Prostate gland (tissue), 2 donors: ENCODE results near the gene FFAR1. TPM values are rescaled to one million over a fixed set of nuclear protein-coding genes. Genes with fewer than 3 reads are reported as not detected.
"Not testable (repeated sequence)": the region's sequence is repeated elsewhere in the genome, so short reads cannot be mapped to it uniquely, and the experiment has no call there.

Source experiments
- DNase-seq: peaks from one replicate; pipeline ENCODE4 v3.0.0-alpha.2; 2019; ENCODE audit warnings: low spot score
- H3K27ac ChIP-seq, 2 donors: fragments of 200-600 bp; sonication (generic); 2 replicates each; pipeline ENCODE4 v1.5.1; 2017 to 2019
- H3K27me3 ChIP-seq: fragments of 200-600 bp; sonication (generic); replicated peaks from 2 replicates; pipeline ENCODE4 v1.5.1; 2019; ENCODE audit not compliant: insufficient read depth
- H3K36me3 ChIP-seq, 2 donors: fragments of 200-600 bp; sonication (generic); 1 replicate in 1 of 2; 2 replicates in 1 of 2; pipeline versions ENCODE4 v1.5.1 to v1.8.1; 2017 to 2019
- H3K4me1 ChIP-seq: fragments of 200-600 bp; sonication (generic); replicated peaks from 2 replicates; pipeline ENCODE4 v1.5.1; 2019
- H3K4me3 ChIP-seq, 2 donors: fragments of 200-600 bp; sonication (generic); 2 replicates each; pipeline ENCODE4 v1.5.1; 2017 to 2019
- H3K9me3 ChIP-seq: fragments of 200-600 bp; sonication (generic); 2 replicates; pipeline ENCODE4 v1.5.1; 2017
- CTCF ChIP-seq, 4 experiments: fragments of 200-600 bp in 2 of 4; fragments of 450-650 bp in 2 of 4; sonication (generic) in 2 of 4; IDR thresholded peaks; 1 replicate in 3 of 4; 2 replicates in 1 of 4; pipeline ENCODE4 v1.5.1; 2016 to 2019; ENCODE audit warnings: antibody characterized with exemption in 4 of 4, mild to moderate bottlenecking in 2 of 4, moderate library complexity in 2 of 4
- POLR2A ChIP-seq: fragments of 450-650 bp; IDR thresholded peaks from one replicate; pipeline ENCODE4 v1.6.1; 2016; ENCODE audit warnings: antibody characterized with exemption, mild to moderate bottlenecking
- POLR2AphosphoS5 ChIP-seq: sonication (generic); formaldehyde crosslinking; IDR thresholded peaks from one replicate; pipeline ENCODE4 v1.6.1; 2017; ENCODE audit warnings: antibody characterized with exemption
- WGBS: methylation state at CpG from one replicate; pipeline ENCODE4 v1.1.5; 2018; 5-methylcytosine and 5-hydroxymethylcytosine counted together
- intact Hi-C: fragments of 100-400 bp; cut with DNase I; formaldehyde crosslinking; loops from one replicate; pipeline ENCODE4 v1.14.2; 2022
- total RNA-seq, 2 donors: library from RNA; depleted of rRNA; stranded (reverse); fragments of >200 nt; gene quantifications; one replicate each; pipeline ENCODE4 v1.1.0, GENCODE V29; 2016

FFAR1 gene
- total RNA-seq, 2 donors from 2014 or later = 0.28 TPM; not detected in 1

DNA sequence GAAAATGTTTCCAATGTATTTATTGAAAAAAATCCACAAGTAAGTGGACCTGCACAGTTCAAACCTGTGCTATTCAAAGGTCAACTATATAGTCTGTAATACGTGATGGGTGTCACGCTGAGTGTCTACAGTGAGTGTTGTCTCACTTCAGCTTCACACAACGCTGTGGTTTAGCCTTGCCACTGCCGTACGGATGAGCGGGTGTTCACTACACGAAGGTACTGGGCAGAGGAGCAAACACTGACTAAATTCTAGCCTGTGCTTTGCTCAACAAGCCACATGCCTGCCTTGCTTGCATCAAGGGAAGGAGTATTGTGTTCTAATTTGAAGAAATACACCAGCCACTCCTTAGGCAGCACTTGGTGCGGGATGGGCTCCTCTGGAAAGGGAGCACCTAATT is 7.2 kb downstream of the FFAR1 start:
- no peak overlapping the region for H3K27ac ChIP-seq
- TF ChIP-seq CTCF (IDR thresholded peaks at IDR 0.05) (no peak), POLR2AphosphoS5 (no peak), POLR2A (no peak)
- WGBS = 78% methylated on average over 8 of the region's 8 CpGs
- no peaks in the 10 kb centered on the region for H3K4me1 ChIP-seq
- H3K27me3 ChIP-seq = no peaks in the 10 kb centered on the region
- H3K36me3 ChIP-seq = no peaks in the 10 kb centered on the region
- intact Hi-C loops = loop anchor here (5.0 to 10.0 kb wide), 2 partner anchors 142 to 360 kb away; partner anchors contain the start of gene KMT2B
- H3K9me3 ChIP-seq = no peaks in the 10 kb centered on the region
- DNase-seq = no peak
- no peak overlapping the region for H3K4me3 ChIP-seq

DNA sequence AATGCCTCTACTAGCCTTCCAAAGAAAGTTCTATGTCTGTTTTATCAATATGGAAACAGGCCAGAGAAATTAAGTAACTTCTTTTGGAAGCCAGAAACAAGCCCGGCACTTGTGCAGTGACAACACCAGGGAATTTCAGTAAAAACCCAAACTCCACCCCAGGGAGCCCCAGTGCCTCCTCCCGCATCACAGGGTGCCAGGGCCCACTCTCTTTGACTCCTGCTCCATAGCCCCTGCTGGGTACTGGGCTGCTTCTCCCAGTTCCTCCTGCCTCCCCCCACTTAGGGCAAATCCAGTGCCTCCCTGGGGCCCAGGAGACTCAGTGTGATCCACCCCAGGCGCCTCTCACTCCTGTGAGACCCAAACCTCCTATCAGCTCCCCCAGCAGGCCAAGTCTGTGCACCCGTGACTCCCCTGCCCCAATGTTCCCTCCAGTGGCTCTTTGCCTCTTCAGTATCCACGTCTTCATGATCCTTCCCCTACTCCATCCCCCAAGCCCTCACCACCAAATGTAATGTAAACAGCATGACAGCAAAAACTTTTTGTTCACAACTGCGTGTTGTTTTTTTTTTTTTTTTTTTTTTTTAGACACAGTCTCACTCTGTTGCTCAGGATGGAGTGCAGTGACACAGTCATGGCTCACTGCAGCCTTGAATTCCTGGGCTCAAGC is 8.2 kb downstream of the FFAR1 start:
- Histone ChIP-seq H3K27me3 (no peaks in the 10 kb centered on the region), H3K4me3 (no peak overlapping the region), H3K36me3 (no peaks in the 10 kb centered on the region), H3K27ac (no peak overlapping the region), H3K4me1 (no peaks in the 10 kb centered on the region), H3K9me3 (no peaks in the 10 kb centered on the region)
- TF ChIP-seq CTCF (IDR thresholded peaks at IDR 0.05) = no peak
- TF ChIP-seq POLR2A = no peak
- TF ChIP-seq POLR2AphosphoS5 = no peak
- intact Hi-C loops = loop anchor here (10.0 kb wide), 1 partner anchor 359 kb away; the partner anchor contains the start of gene KMT2B
- DNase-seq = no peak
- 54% methylated on average over 6 of the region's 6 CpGs for WGBS

DNA sequence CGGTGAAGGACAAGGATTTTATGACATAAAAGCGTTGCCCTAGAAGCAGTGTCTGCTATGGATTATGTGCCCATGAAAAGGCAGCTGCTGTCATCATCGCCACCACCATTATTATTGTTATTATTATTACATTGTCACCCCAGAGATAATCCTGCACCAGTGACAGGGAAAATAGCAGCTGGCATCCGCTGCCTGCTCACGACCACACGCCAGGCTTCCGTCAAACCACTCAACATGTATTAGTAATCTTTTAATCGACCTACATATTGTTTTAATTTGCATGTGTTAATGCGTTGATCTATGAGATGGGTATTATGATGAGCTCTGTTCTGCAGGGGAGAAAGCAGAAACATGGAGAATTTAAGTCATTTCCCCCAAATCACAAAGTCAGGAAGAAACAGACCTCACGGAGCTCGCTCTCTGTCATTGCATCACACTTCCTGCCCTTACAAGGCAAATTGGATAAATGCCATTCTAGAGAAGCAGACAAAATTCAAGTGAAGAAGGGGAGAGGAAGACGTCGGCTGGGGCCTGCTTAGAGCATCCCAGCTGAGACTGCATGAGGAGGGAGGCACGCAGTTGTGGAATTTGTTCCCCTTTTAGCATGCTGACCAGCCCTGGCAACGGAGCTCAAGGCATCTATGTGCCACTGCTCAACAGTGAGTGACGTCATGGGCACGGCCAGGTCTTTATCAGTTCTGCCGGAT is 10.3 kb downstream of the FFAR1 start, which contains the start of gene FFAR3:
TSS of gene FFAR3 (plus strand) at position 594 of the 707 bp plus-strand sequence. CDS start 431 bp downstream, outside the sequence.
- 54% methylated on average over 18 of the region's 18 CpGs for WGBS
- intact Hi-C loops = loop anchor here (10.0 kb wide), 1 partner anchor 357 kb away; the partner anchor contains the start of gene KMT2B

GRCh38 chr19:35358834-35359233 is 11.1 kb downstream of the FFAR1 start:
- not testable (repeated sequence) for H3K4me3 ChIP-seq, H3K27ac ChIP-seq, DNase-seq, H3K9me3 ChIP-seq, H3K36me3 ChIP-seq, H3K27me3 ChIP-seq, H3K4me1 ChIP-seq
- WGBS = 90% methylated on average over 8 of the region's 16 CpGs
- intact Hi-C loops = loop anchor here (10.0 kb wide), 1 partner anchor 356 kb away; the partner anchor contains the start of gene KMT2B

More for the DNA sequence above, 10.3 kb downstream of the FFAR1 start, which contains the start of gene FFAR3:
- no peaks in the 10 kb centered on the region for H3K27me3 ChIP-seq
- no peak within 1 kb of the TSS for H3K27ac ChIP-seq
- no peaks in the 10 kb centered on the region for H3K9me3 ChIP-seq
- TF ChIP-seq CTCF (IDR thresholded peaks at IDR 0.05) (no peak), POLR2A (no peak), POLR2AphosphoS5 (no peak)
- no peaks in the 10 kb centered on the region for H3K4me1 ChIP-seq
- DNase-seq = no peak
- no peak within 1 kb of the TSS for H3K4me3 ChIP-seq
- no peaks in the 10 kb centered on the region for H3K36me3 ChIP-seq

DNA sequence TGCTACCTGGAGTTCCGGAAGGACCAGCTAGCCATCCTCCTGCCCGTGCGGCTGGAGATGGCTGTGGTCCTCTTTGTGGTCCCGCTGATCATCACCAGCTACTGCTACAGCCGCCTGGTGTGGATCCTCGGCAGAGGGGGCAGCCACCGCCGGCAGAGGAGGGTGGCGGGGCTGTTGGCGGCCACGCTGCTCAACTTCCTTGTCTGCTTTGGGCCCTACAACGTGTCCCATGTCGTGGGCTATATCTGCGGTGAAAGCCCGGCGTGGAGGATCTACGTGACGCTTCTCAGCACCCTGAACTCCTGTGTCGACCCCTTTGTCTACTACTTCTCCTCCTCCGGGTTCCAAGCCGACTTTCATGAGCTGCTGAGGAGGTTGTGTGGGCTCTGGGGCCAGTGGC is 11.7 kb downstream of the FFAR1 start:
- not testable (repeated sequence) for H3K27me3 ChIP-seq, H3K4me1 ChIP-seq, H3K27ac ChIP-seq, H3K9me3 ChIP-seq, H3K36me3 ChIP-seq, H3K4me3 ChIP-seq, DNase-seq
- 89% methylated on average over 8 of the region's 21 CpGs for WGBS
- intact Hi-C loops = loop anchor here (10.0 kb wide), 1 partner anchor 355 kb away; the partner anchor contains the start of gene KMT2B

GRCh38 chr19:35360081-35360480 is 12.4 kb downstream of the FFAR1 start:
- H3K4me3 ChIP-seq, H3K4me1 ChIP-seq, DNase-seq, H3K27ac ChIP-seq, intact Hi-C loops, H3K36me3 ChIP-seq, H3K27me3 ChIP-seq, H3K9me3 ChIP-seq: not testable (repeated sequence)
- WGBS = 71% methylated on average over 4 of the region's 5 CpGs
